ENCODE measurements around the gene GALNT9. TPM values are rescaled to one million over a fixed set of nuclear protein-coding genes. Genes with fewer than 3 reads are reported as not detected.

The GALNT9 gene
- total and polyA plus RNA-seq, 2 donors (not counting 1 experiment from before 2014, with no cell fraction given) = 0.71 to 2.4 TPM

GRCh38 chr12:132173135-132174014 lies 156.0 kb downstream of the GALNT9 start:
- Histone ChIP-seq H3K27ac (ENCODE audit: low read length in 2 of 2) (no peak overlapping the region), H3K79me2 (ENCODE audit: control insufficient read depth, insufficient read depth, low read length) (no peaks in the 10 kb centered on the region), H3K27me3 (replicated peaks in 1 of 4; ENCODE audit: control extremely low read depth in 1 of 4, control insufficient read depth in 3 of 4, insufficient read depth in 4 of 4, low read length in 3 of 4) (peaks cover 0 to 40% (median 5%) of the 10 kb centered on the region in 4 experiments), H3K9me3 (ENCODE audit: control extremely low read depth in 1 of 3, control insufficient read depth in 2 of 3, insufficient read depth in 1 of 3, low read length in 2 of 3) (no peaks in the 10 kb centered on the region), H3K4me1 (ENCODE audit: control insufficient read depth in 2 of 2, insufficient read depth in 2 of 2, low read length in 2 of 2) (peaks cover 10% of the 10 kb centered on the region in 2 donors), H3K9ac (ENCODE audit: low read length) (no peak overlapping the region), H4K20me1 (ENCODE audit: control insufficient read depth, insufficient read depth, low read length, poor library complexity, severe bottlenecking) (no peaks in the 10 kb centered on the region), H3K4me2 (replicated peaks; ENCODE audit: low read depth, low read length, poor library complexity, severe bottlenecking) (peak overlapping the region; percentile 12), H3K36me3 (replicated peaks in 1 of 2; ENCODE audit: control extremely low read depth in 1 of 2, control insufficient read depth in 1 of 2, extremely low read depth in 1 of 2, insufficient read depth in 2 of 2, low read length in 1 of 2) (no peaks in the 10 kb centered on the region), H2AFZ (ENCODE audit: insufficient read depth, low read depth, low read length, poor library complexity, severe bottlenecking) (no peak overlapping the region), H3K4me3 (ENCODE audit: control extremely low read depth in 1 of 5, extremely low read depth in 1 of 5, insufficient read depth in 1 of 5, low read depth in 2 of 5, low read length in 4 of 5) (no peak overlapping the region)
- DNase-seq (no peak), ATAC-seq (ENCODE audit: low read depth) (peak; percentile 17)
- no peak overlapping the region for H3K27ac Mint-ChIP-seq
- ChIA-PET POLR2A (no interaction called here), CTCF (no interaction called here)
- H3K9me3 Mint-ChIP-seq (ENCODE audit: insufficient read depth) = no peaks in the 10 kb centered on the region
- intact Hi-C loops (cut with micrococcal nuclease) = no loop called here
- no peak overlapping the region for H3K4me3 Mint-ChIP-seq
- peaks cover 13% of the 10 kb centered on the region for H3K4me1 Mint-ChIP-seq
- 42% methylated on average over 35 of the region's 35 CpGs for WGBS (ENCODE audit: insufficient coverage)
- peaks cover 24% of the 10 kb centered on the region for H3K27me3 Mint-ChIP-seq
- TF ChIP-seq CTCF (IDR thresholded peaks at IDR 0.05) = no peak
- TF ChIP-seq EZH2 (IDR thresholded peaks at IDR 0.05; ENCODE audit: borderline replicate concordance, insufficient read depth, low read depth, low read length, poor library complexity, severe bottlenecking) = no peak

GRCh38 chr12:132172619-132173018 lies 156.8 kb downstream of the GALNT9 start:
- H3K27ac Mint-ChIP-seq = no peak overlapping the region

More at GRCh38 chr12:132172619-132173018, 156.8 kb downstream of the GALNT9 start:
- Mint-ChIP-seq H3K4me1 (peaks cover 12% of the 10 kb centered on the region), H3K9me3 (ENCODE audit: insufficient read depth) (no peaks in the 10 kb centered on the region), H3K27me3 (peaks cover 23% of the 10 kb centered on the region), H3K4me3 (no peak overlapping the region)
- Histone ChIP-seq H3K27me3 (replicated peaks in 1 of 4; ENCODE audit: control extremely low read depth in 1 of 4, control insufficient read depth in 3 of 4, insufficient read depth in 4 of 4, low read length in 3 of 4) (peaks cover 0 to 45% (median 5%) of the 10 kb centered on the region in 4 experiments), H3K9me3 (ENCODE audit: control extremely low read depth in 1 of 3, control insufficient read depth in 2 of 3, insufficient read depth in 1 of 3, low read length in 2 of 3) (no peaks in the 10 kb centered on the region), H3K4me3 (ENCODE audit: control extremely low read depth in 1 of 5, extremely low read depth in 1 of 5, insufficient read depth in 1 of 5, low read depth in 2 of 5, low read length in 4 of 5) (no peak overlapping the region), H3K4me1 (ENCODE audit: control insufficient read depth in 2 of 2, insufficient read depth in 2 of 2, low read length in 2 of 2) (peaks cover 8 to 9% of the 10 kb centered on the region in 2 donors), H2AFZ (ENCODE audit: insufficient read depth, low read depth, low read length, poor library complexity, severe bottlenecking) (no peak overlapping the region), H3K36me3 (replicated peaks in 1 of 2; ENCODE audit: control extremely low read depth in 1 of 2, control insufficient read depth in 1 of 2, extremely low read depth in 1 of 2, insufficient read depth in 2 of 2, low read length in 1 of 2) (no peaks in the 10 kb centered on the region), H3K4me2 (replicated peaks; ENCODE audit: low read depth, low read length, poor library complexity, severe bottlenecking) (peak overlapping the region; percentile 12), H3K79me2 (ENCODE audit: control insufficient read depth, insufficient read depth, low read length) (no peaks in the 10 kb centered on the region), H3K27ac (ENCODE audit: low read length in 2 of 2) (no peak overlapping the region), H3K9ac (ENCODE audit: low read length) (no peak overlapping the region), H4K20me1 (ENCODE audit: control insufficient read depth, insufficient read depth, low read length, poor library complexity, severe bottlenecking) (no peaks in the 10 kb centered on the region)
- no peak for ATAC-seq (ENCODE audit: low read depth)
- ChIA-PET CTCF (no interaction called here), POLR2A (no interaction called here)
- DNase-seq = no peak
- intact Hi-C loops (cut with micrococcal nuclease) = no loop called here
- TF ChIP-seq EZH2 (IDR thresholded peaks at IDR 0.05; ENCODE audit: borderline replicate concordance, insufficient read depth, low read depth, low read length, poor library complexity, severe bottlenecking) (no peak), CTCF (IDR thresholded peaks at IDR 0.05) (no peak)
- WGBS (ENCODE audit: insufficient coverage) = 47% methylated on average over 13 of the region's 15 CpGs

All from B cell (primary cell).